ENCODE measurements around the gene MUC5AC. TPM values are rescaled to one million over a fixed set of nuclear protein-coding genes. Genes with fewer than 3 reads are reported as not detected.

Gene MUC5AC
- total RNA-seq, 1 experiment from 2014 or later = under 0.01 TPM

DNA sequence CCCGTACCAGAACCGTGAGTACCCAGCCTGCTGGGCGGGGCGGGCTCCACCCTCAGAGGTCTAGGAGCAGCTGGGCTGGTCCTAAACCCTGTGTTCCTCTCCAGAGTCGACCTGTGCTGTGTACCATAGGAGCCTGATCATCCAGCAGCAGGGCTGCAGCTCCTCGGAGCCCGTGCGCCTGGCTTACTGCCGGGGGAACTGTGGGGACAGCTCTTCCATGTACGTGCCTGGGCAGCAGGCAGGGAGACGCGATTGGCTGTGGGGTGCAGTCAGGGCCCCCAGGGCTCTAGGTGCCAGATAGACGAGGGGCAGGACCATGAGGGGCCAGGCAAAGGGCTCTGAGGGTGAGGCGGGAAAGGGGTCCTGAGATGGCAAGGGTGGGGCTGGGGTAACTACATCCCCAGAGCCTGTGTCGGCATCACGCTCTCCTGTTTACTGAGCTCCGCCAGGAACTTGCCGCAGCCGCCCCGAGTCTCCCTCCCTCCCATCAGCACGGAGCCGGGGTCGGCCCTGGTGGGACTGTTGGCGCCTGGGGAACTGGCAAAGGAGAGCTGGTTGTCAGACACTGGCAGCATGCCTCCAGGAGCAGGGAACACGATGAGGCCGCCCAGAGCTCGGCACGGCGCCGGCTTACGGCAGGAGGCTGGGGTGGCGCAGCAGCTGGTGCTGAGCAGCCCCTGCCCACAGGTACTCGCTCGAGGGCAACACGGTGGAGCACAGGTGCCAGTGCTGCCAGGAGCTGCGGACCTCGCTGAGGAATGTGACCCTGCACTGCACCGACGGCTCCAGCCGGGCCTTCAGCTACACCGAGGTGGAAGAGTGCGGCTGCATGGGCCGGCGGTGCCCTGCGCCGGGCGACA is 42.2 kb downstream of the MUC5AC start:
- POLR2A ChIA-PET = no interaction called here
- no peaks in the 10 kb centered on the region for H3K9me3 Mint-ChIP-seq
- H3K27ac Mint-ChIP-seq = no peak overlapping the region
- no peaks in the 10 kb centered on the region for H3K4me1 Mint-ChIP-seq
- H3K36me3 Mint-ChIP-seq = no peaks in the 10 kb centered on the region
- ATAC-seq (no peak), DNase-seq (ENCODE audit: low spot score) (peak; percentile 11)
- no peak overlapping the region for H3K4me3 Mint-ChIP-seq
- H3K27me3 Mint-ChIP-seq (ENCODE audit: low read depth) = no peaks in the 10 kb centered on the region
- TF ChIP-seq, protein P1, sequence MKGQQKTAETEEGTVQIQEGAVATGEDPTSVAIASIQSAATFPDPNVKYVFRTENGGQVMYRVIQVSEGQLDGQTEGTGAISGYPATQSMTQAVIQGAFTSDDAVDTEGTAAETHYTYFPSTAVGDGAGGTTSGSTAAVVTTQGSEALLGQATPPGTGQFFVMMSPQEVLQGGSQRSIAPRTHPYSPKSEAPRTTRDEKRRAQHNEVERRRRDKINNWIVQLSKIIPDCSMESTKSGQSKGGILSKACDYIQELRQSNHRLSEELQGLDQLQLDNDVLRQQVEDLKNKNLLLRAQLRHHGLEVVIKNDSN (CRISPR knock-in tag; IDR thresholded peaks at IDR 0.05) = no peak
- TF ChIP-seq CDX4 (CRISPR knock-in tag; IDR thresholded peaks at IDR 0.05; ENCODE audit: borderline replicate concordance) (no peak), RORB (CRISPR knock-in tag; IDR thresholded peaks at IDR 0.05) (no peak), ZNF416 (CRISPR knock-in tag; IDR thresholded peaks at IDR 0.05) (no peak), ETV6 (CRISPR knock-in tag; IDR thresholded peaks at IDR 0.05) (no peak), MXD4 (CRISPR knock-in tag; IDR thresholded peaks at IDR 0.05; ENCODE audit: borderline replicate concordance) (no peak), JAZF1 (CRISPR knock-in tag; IDR thresholded peaks at IDR 0.05) (no peak), ELF4 (CRISPR knock-in tag; IDR thresholded peaks at IDR 0.05; ENCODE audit: low read depth) (no peak), ZNF138 (CRISPR knock-in tag; conservative IDR thresholded peaks at IDR 0.05) (no peak), TEAD1 (CRISPR knock-in tag; IDR thresholded peaks at IDR 0.05) (no peak), MYBL2 (CRISPR knock-in tag; IDR thresholded peaks at IDR 0.05) (no peak)
- CTCF ChIA-PET = interaction anchor here (0.8 to 1.7 kb wide), 4 partner anchors 24 to 315 kb away, joined by 3 to 5 read pairs (median 3); no protein-coding TSS in a partner anchor

GRCh38 chr11:1200611-1201191 is 42.9 kb downstream of the MUC5AC start:
- Mint-ChIP-seq H3K9me3 (no peaks in the 10 kb centered on the region), H3K27me3 (ENCODE audit: low read depth) (no peaks in the 10 kb centered on the region), H3K36me3 (no peaks in the 10 kb centered on the region), H3K4me1 (no peaks in the 10 kb centered on the region), H3K4me3 (no peak overlapping the region), H3K27ac (no peak overlapping the region)
- POLR2A ChIA-PET = no interaction called here
- DNase-seq (ENCODE audit: low spot score) (peak; percentile 8), ATAC-seq (no peak)
- TF ChIP-seq, protein P2, sequence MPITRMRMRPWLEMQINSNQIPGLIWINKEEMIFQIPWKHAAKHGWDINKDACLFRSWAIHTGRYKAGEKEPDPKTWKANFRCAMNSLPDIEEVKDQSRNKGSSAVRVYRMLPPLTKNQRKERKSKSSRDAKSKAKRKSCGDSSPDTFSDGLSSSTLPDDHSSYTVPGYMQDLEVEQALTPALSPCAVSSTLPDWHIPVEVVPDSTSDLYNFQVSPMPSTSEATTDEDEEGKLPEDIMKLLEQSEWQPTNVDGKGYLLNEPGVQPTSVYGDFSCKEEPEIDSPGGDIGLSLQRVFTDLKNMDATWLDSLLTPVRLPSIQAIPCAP (CRISPR knock-in tag; IDR thresholded peaks at IDR 0.05) = no peak
- TF ChIP-seq FOXP4 (CRISPR knock-in tag; IDR thresholded peaks at IDR 0.05) (no peak), RORB (CRISPR knock-in tag; IDR thresholded peaks at IDR 0.05) (no peak), FOXP1 (CRISPR knock-in tag; IDR thresholded peaks at IDR 0.05; ENCODE audit: borderline replicate concordance) (no peak), SMAD3 (CRISPR knock-in tag; IDR thresholded peaks at IDR 0.05; ENCODE audit: borderline replicate concordance) (no peak), TP53 (CRISPR knock-in tag; IDR thresholded peaks at IDR 0.05) (no peak), ZNF512 (CRISPR knock-in tag; IDR thresholded peaks at IDR 0.05; ENCODE audit: borderline replicate concordance) (no peak)
- TF ChIP-seq, protein P3, sequence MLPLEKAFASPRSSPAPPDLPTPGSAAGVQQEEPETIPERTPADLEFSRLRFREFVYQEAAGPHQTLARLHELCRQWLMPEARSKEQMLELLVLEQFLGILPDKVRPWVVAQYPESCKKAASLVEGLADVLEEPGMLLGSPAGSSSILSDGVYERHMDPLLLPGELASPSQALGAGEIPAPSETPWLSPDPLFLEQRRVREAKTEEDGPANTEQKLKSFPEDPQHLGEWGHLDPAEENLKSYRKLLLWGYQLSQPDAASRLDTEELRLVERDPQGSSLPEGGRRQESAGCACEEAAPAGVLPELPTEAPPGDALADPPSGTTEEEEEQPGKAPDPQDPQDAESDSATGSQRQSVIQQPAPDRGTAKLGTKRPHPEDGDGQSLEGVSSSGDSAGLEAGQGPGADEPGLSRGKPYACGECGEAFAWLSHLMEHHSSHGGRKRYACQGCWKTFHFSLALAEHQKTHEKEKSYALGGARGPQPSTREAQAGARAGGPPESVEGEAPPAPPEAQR (CRISPR knock-in tag; IDR thresholded peaks at IDR 0.05) = no peak
- CTCF ChIA-PET = interaction anchor here (0.8 to 1.7 kb wide), 3 partner anchors 23 to 314 kb away, joined by 3 to 5 read pairs (median 3); no protein-coding TSS in a partner anchor
